Glutamatergic neuron (in vitro differentiated cells): ENCODE data around the gene CARM1. TPM values are rescaled to one million over a fixed set of nuclear protein-coding genes. Genes with fewer than 3 reads are reported as not detected.
"Not testable (repeated sequence)": the region's sequence is repeated elsewhere in the genome, so short reads cannot be mapped to it uniquely, and the experiment has no call there.

Experiments
- DNase-seq: peaks from one replicate; pipeline ENCODE4 v3.0.0; 2022
- H3K27ac Mint-ChIP-seq: one replicate; pipeline ENCODE4 v1.8.0; 2020; ENCODE audit warnings: mild to moderate bottlenecking, mixed read lengths, inconsistent platforms; ENCODE audit not compliant: unreplicated experiment
- H3K27me3 Mint-ChIP-seq: one replicate; pipeline ENCODE4 v1.8.0; 2020; ENCODE audit warnings: mild to moderate bottlenecking, moderate library complexity, mixed read lengths, inconsistent platforms; ENCODE audit not compliant: unreplicated experiment
- H3K36me3 Mint-ChIP-seq: one replicate; pipeline ENCODE4 v1.8.0; 2020; ENCODE audit warnings: mild to moderate bottlenecking, mixed read lengths, inconsistent platforms; ENCODE audit not compliant: unreplicated experiment
- H3K4me1 Mint-ChIP-seq: one replicate; pipeline ENCODE4 v1.8.0; 2020; ENCODE audit warnings: mild to moderate bottlenecking, low read depth, mixed read lengths, inconsistent platforms; ENCODE audit not compliant: unreplicated experiment
- H3K4me3 Mint-ChIP-seq: one replicate; pipeline ENCODE4 v1.8.0; 2020; ENCODE audit warnings: mild to moderate bottlenecking, mixed read lengths, inconsistent platforms; ENCODE audit not compliant: unreplicated experiment
- H3K9me3 Mint-ChIP-seq: one replicate; pipeline ENCODE4 v1.8.0; 2020; ENCODE audit warnings: mild to moderate bottlenecking, moderate library complexity, mixed read lengths, inconsistent platforms; ENCODE audit not compliant: unreplicated experiment
- total RNA-seq: library from RNA; stranded (reverse); fragmentation: NEBNext Ultra II Directional; extraction: Animal tissue kit (Norgen Biotek cat#: 25700); gene quantifications from one replicate; pipeline ENCODE4 v1.2.1, GENCODE V29; 2021; ENCODE audit not compliant: unreplicated experiment
- TF ChIP-seq, protein P1 (sequence below): fragments of 200-600 bp; sonication (generic); IDR thresholded peaks from one replicate; pipeline ENCODE4 v1.5.0; 2021; ENCODE audit not compliant: partially characterized antibody, unreplicated experiment

CARM1 gene
- total RNA-seq, 1 donor from 2014 or later = 133 TPM

DNA sequence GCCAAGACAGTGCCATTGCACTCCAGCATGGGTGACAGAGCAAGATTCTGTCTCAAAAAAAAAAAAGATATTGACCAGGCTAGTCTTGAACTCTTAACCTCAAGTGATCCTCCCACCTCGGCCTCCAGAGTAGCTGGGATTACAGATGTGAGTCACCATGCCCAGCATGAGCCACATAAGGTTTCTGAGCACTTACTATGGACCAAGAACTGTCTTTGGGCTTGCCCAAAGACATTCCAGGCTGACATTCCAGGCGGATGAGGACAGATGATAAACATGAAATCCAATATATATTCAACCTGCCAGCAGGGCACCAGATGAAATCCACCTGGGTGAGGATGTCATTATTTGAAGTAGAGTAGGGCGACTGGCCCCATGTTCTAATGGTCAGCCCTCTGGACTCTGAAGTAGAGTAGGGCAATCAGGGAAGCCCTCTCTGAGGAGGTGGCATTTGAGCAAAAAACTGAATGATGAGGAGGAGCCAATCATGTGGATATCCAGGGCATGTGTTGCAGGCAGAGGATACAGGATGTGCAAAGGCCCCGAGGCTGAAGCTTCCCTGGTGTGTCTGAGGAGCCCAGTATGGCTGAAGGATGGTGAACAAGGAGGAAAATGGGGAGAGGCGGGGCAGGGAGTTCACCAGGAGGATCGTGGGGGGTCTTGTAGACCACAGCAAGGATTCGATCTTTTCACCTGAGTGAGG lies 19.1 kb upstream of the CARM1 start:
- H3K4me1 Mint-ChIP-seq = no peaks in the 10 kb centered on the region
- no peak for DNase-seq
- peaks cover 1% of the 10 kb centered on the region for H3K9me3 Mint-ChIP-seq
- peaks cover 6% of the 10 kb centered on the region for H3K27me3 Mint-ChIP-seq
- H3K27ac Mint-ChIP-seq = no peak overlapping the region
- no peaks in the 10 kb centered on the region for H3K36me3 Mint-ChIP-seq
- no peak overlapping the region for H3K4me3 Mint-ChIP-seq
- TF ChIP-seq, protein P1, sequence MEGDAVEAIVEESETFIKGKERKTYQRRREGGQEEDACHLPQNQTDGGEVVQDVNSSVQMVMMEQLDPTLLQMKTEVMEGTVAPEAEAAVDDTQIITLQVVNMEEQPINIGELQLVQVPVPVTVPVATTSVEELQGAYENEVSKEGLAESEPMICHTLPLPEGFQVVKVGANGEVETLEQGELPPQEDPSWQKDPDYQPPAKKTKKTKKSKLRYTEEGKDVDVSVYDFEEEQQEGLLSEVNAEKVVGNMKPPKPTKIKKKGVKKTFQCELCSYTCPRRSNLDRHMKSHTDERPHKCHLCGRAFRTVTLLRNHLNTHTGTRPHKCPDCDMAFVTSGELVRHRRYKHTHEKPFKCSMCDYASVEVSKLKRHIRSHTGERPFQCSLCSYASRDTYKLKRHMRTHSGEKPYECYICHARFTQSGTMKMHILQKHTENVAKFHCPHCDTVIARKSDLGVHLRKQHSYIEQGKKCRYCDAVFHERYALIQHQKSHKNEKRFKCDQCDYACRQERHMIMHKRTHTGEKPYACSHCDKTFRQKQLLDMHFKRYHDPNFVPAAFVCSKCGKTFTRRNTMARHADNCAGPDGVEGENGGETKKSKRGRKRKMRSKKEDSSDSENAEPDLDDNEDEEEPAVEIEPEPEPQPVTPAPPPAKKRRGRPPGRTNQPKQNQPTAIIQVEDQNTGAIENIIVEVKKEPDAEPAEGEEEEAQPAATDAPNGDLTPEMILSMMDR = no peak

DNA sequence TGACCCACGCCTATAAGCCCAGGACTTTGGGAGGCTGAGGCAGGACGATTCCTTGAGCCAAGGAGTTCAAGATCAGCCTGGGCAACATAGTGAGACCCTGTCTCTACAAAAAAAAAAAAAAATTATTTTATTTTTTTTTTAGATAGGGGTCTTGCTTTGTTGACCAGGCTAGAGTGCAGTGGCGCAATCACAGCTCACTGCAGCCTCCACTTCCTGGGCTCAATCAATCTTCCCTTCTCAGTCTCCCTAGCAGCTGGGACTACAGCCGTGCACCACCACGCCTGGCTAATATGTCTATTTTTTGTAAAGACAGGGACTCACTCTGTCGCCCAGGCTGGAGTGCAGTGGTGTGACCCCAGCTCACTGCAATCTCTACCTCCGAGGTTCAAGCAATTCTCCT lies 18.4 kb upstream of the CARM1 start:
- Mint-ChIP-seq H3K4me3 (no peak overlapping the region), H3K36me3 (no peaks in the 10 kb centered on the region), H3K27me3 (peaks cover 5% of the 10 kb centered on the region), H3K9me3 (peaks cover 1% of the 10 kb centered on the region), H3K27ac (no peak overlapping the region), H3K4me1 (no peaks in the 10 kb centered on the region)
- no peak for DNase-seq
- TF ChIP-seq, protein P1 = no peak

DNA sequence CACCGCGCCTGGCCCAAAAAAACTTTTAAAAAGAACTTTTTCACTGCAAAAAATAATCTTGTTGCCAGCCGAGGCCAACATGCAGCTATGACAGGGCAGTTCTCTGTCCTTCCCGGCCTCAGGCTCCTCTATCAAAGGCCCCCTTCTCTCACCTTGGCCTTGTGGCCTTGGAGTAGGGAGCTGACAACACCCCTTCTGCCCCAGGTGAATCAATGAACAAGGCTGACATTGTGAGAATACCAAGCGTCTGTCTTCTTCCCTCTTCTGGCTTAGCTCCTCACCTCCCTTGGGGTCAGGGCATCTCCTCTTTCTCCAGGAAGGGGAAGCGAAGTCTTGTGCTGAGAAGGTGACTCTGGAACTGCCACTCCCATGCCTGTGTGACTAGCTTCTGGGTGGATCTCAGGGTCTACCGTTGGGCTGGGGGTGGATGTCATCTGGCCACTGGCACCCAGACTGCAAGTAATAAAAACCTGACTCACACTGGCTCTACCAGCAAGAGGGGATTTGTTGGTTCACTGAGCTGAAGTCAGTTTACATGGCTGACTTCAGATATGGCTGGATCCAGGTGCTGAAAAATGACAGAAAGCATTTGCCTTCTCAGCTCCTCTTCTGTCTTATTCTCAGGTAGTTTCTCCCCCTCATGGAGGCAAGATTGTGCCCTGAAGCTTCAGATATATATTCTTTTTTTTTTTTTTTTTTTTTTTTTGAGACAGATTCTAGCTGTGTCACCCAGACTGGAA lies 16.8 kb upstream of the CARM1 start:
- Mint-ChIP-seq H3K4me1 (peaks cover 3% of the 10 kb centered on the region), H3K9me3 (peaks cover 1% of the 10 kb centered on the region), H3K36me3 (no peaks in the 10 kb centered on the region), H3K27me3 (peaks cover 2% of the 10 kb centered on the region), H3K4me3 (no peak overlapping the region), H3K27ac (no peak overlapping the region)
- DNase-seq = no peak
- TF ChIP-seq, protein P1 = no peak

DNA sequence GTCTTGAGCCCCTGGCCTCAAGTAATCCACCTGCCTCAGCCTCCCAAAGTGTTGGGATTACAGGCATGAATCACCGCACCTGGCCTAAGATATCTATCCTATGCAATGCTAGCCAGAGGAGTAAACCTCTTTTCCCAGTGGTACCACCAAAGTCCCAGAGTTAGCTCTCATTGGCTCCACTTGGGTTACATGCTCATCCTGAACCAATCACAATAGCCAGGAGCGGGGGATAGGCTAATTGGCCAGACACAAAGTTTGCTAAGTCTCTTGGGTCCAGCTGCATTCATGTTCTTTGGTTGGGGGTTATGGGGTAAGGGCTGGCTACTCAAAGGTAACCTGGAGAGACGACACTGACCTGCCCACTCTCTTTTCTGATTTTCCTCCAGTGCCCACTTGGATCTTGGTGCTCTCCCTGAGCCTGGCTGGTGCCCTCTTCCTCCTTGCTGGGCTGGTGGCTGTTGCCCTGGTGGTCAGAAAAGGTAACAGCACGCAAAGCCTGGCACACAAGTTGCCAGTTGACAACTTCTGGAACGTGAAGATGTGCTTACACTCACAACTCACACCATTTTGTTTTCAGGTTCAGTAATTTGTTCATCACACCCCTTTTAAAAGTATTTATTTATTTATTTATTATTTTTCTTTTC lies 15.4 kb upstream of the CARM1 start:
- no peak overlapping the region for H3K27ac Mint-ChIP-seq
- H3K36me3 Mint-ChIP-seq = no peaks in the 10 kb centered on the region
- no peak for DNase-seq

DNA sequence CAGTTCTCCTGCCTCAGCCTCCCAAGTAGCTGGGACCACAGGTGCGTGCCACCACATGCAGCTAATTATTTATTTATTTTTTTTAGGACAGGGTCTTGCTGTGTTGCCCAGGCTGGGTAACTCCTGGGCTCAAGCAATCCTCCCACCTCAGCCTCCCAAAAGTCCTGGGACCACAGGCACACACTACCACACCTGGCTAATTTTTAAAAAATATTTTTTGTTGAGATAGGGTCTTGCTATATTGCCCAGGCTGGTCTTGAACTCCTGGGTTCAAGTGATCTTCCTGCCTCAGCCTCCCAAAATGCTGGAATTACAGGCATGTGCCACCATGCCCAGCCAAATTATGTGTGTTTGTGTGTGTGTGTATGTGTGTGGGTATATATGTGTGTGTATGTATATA lies 14.5 kb upstream of the CARM1 start:
- not testable (repeated sequence) for H3K4me3 Mint-ChIP-seq, H3K9me3 Mint-ChIP-seq, H3K4me1 Mint-ChIP-seq, H3K27ac Mint-ChIP-seq, DNase-seq, H3K36me3 Mint-ChIP-seq, H3K27me3 Mint-ChIP-seq

More for the DNA sequence above, 15.4 kb upstream of the CARM1 start:
- H3K4me1 Mint-ChIP-seq = peaks cover 3% of the 10 kb centered on the region
- TF ChIP-seq, protein P1 = peak; percentile 72
- no peaks in the 10 kb centered on the region for H3K27me3 Mint-ChIP-seq
- no peaks in the 10 kb centered on the region for H3K9me3 Mint-ChIP-seq
- H3K4me3 Mint-ChIP-seq = no peak overlapping the region
